Keratinocyte (primary cell): ENCODE data around the gene BCAR3. TPM values are rescaled to one million over a fixed set of nuclear protein-coding genes. Genes with fewer than 3 reads are reported as not detected.

Experiments used
- DNase-seq: peaks from one replicate; pipeline ENCODE4 v3.0.0-alpha.2; 2011; ENCODE audit warnings: low read depth, missing footprints, low spot score
- FAIRE-seq: peaks from 2 replicates; lab custom pipeline; 2011; peaks lifted over from hg19 to GRCh38; lab: Jason Lieb, UNC
- H2AFZ ChIP-seq: 2 replicates; pipeline ENCODE4 v1.6.0; 2012; ENCODE audit warnings: low read length, control low read depth, inconsistent platforms; ENCODE audit not compliant: control insufficient read depth
- H3K27ac ChIP-seq: 2 replicates; pipeline ENCODE4 v1.5.1; 2011; ENCODE audit warnings: low read length; ENCODE audit not compliant: control insufficient read depth, insufficient read depth
- H3K27me3 ChIP-seq: 3 replicates; pipeline ENCODE4 v1.6.0; 2011; ENCODE audit warnings: low read length; ENCODE audit not compliant: control insufficient read depth, insufficient read depth; ENCODE audit errors: extremely low read depth
- H3K36me3 ChIP-seq, 2 experiments: 2 replicates in 1 of 2; 3 replicates in 1 of 2; pipeline ENCODE4 v1.5.1; 2011; ENCODE audit warnings: low read length in 2 of 2, mild to moderate bottlenecking in 1 of 2; ENCODE audit not compliant: control insufficient read depth in 2 of 2, insufficient read depth in 2 of 2; ENCODE audit errors: extremely low read depth in 1 of 2
- H3K4me1 ChIP-seq: 3 replicates; pipeline ENCODE4 v1.5.1; 2011; ENCODE audit warnings: low read length; ENCODE audit not compliant: control insufficient read depth, insufficient read depth; ENCODE audit errors: extremely low read depth
- H3K4me2 ChIP-seq: 3 replicates; pipeline ENCODE4 v1.6.0; 2011; ENCODE audit warnings: low read depth, low read length; ENCODE audit not compliant: control insufficient read depth, insufficient read depth; ENCODE audit errors: extremely low read depth
- H3K4me3 ChIP-seq, 3 experiments: fragments of 200-600 bp in 1 of 3; sonication (generic) in 1 of 3; 2 replicates in 2 of 3; 3 replicates in 1 of 3; pipeline ENCODE4 v1.5.1; 2011 to 2016; ENCODE audit warnings: low read length in 3 of 3, mild to moderate bottlenecking in 3 of 3, control low read depth in 2 of 3, inconsistent platforms in 1 of 3, low read depth in 1 of 3, mixed read lengths in 1 of 3, mixed run types in 1 of 3, moderate library complexity in 1 of 3; ENCODE audit not compliant: control insufficient read depth in 2 of 3, insufficient read depth in 2 of 3; ENCODE audit errors: extremely low read depth in 1 of 3
- H3K79me2 ChIP-seq: 2 replicates; pipeline ENCODE4 v1.6.0; 2012; ENCODE audit warnings: low read length; ENCODE audit not compliant: control insufficient read depth, insufficient read depth
- H3K9ac ChIP-seq: 3 replicates; pipeline ENCODE4 v1.6.0; 2011; ENCODE audit warnings: low read length; ENCODE audit not compliant: control insufficient read depth, insufficient read depth; ENCODE audit errors: extremely low read depth
- H3K9me1 ChIP-seq: 3 replicates; pipeline ENCODE4 v1.6.0; 2011; ENCODE audit warnings: low read length; ENCODE audit not compliant: control insufficient read depth, insufficient read depth; ENCODE audit errors: extremely low read depth
- H3K9me3 ChIP-seq: 2 replicates; pipeline ENCODE4 v1.5.1; 2012; ENCODE audit warnings: low read depth, low read length; ENCODE audit not compliant: control insufficient read depth
- H4K20me1 ChIP-seq: 3 replicates; pipeline ENCODE4 v1.6.0; 2011; ENCODE audit warnings: low read length; ENCODE audit not compliant: control insufficient read depth, insufficient read depth; ENCODE audit errors: extremely low read depth
- CTCF ChIP-seq, 3 experiments: IDR thresholded peaks in 1 of 3; conservative IDR thresholded peaks in 1 of 3; optimal IDR thresholded peaks in 1 of 3; 2 replicates in 2 of 3; 3 replicates in 1 of 3; pipeline versions ENCODE3 to v1.5.1; 2011; ENCODE audit warnings: low read length in 3 of 3, mild to moderate bottlenecking in 3 of 3, moderate library complexity in 2 of 3, control low read depth in 1 of 3, inconsistent platforms in 1 of 3; ENCODE audit not compliant: insufficient read depth in 2 of 3; ENCODE audit errors: extremely low read depth in 1 of 3
- EZH2 ChIP-seq: IDR thresholded peaks from one replicate; pipeline ENCODE4 v1.6.1; 2012; ENCODE audit warnings: inconsistent platforms, mild to moderate bottlenecking, low read length, moderate library complexity
- dilution Hi-C: fragments of 300-500 bp; cut with MboI; formaldehyde crosslinking; loops from one replicate; pipeline ENCODE4 v1.7.0; 2020; ENCODE audit warnings: low sequenced_read_pairs; ENCODE audit not compliant: extremely low pct_ligation_motif_present
- polyA plus RNA-seq, 5 experiments: library from polyadenylated mRNA; depleted of rRNA in 3 of 5; stranded (reverse) in 3 of 5; stranded (forward) in 1 of 5; unstranded in 1 of 5; fragments of >200 nt; gene quantifications; 1 replicate in 1 of 5; 2 replicates in 3 of 5; 3 replicates in 1 of 5; pipeline versions ENCODE4 v1.2.1 to v1.2.3, GENCODE V29; 2011 to 2012; ENCODE audit warnings: missing spikeins in 2 of 5, low read depth in 1 of 5, low replicate concordance in 1 of 5

The BCAR3 gene
- polyA plus RNA-seq, 1 donor (not counting 4 experiments of a cell fraction or from before 2014, with no cell fraction given): 77.2 TPM

- H3K36me3 ChIP-seq: peaks cover 13 to 48% of the 10 kb centered on the region in 2 experiments
- no peak overlapping the region for H3K27ac ChIP-seq
- FAIRE-seq: no peak
Observed at GRCh38 chr1:93630168-93630567, 51.5 kb downstream of the BCAR3 start.

GRCh38 chr1:93629101-93630059 lies 52.3 kb downstream of the BCAR3 start:
- H3K9ac ChIP-seq: no peak overlapping the region
- no peak for DNase-seq
- H4K20me1 ChIP-seq: peaks cover 43% of the 10 kb centered on the region
- H3K4me2 ChIP-seq: peak overlapping the region; percentile 46
- dilution Hi-C loops: no loop called here
- no peak overlapping the region for H2AFZ ChIP-seq
- TF ChIP-seq EZH2 (no peak), CTCF (optimal IDR thresholded peaks at IDR 0.05 in 1 of 3, IDR thresholded peaks at IDR 0.05 in 1 of 3, conservative IDR thresholded peaks at IDR 0.05 in 1 of 3; ENCODE audit: extremely low read depth in 1 of 3, insufficient read depth in 2 of 3, low read length in 3 of 3) (peak; percentile 52 to 75 (median 62))
- H3K27ac ChIP-seq: peak overlapping the region; percentile 42
- no peaks in the 10 kb centered on the region for H3K9me3 ChIP-seq
- peaks cover 98% of the 10 kb centered on the region for H3K79me2 ChIP-seq
- no peaks in the 10 kb centered on the region for H3K27me3 ChIP-seq
- peaks cover 12 to 43% of the 10 kb centered on the region in 2 experiments for H3K36me3 ChIP-seq
- no peak overlapping the region for H3K4me3 ChIP-seq
- H3K4me1 ChIP-seq: peaks cover 59% of the 10 kb centered on the region
- no peaks in the 10 kb centered on the region for H3K9me1 ChIP-seq
- peak; percentile 84 for FAIRE-seq

More at GRCh38 chr1:93630168-93630567, 51.5 kb downstream of the BCAR3 start:
- dilution Hi-C loops: no loop called here
- Histone ChIP-seq H3K27me3 (no peaks in the 10 kb centered on the region), H4K20me1 (peaks cover 39% of the 10 kb centered on the region), H3K79me2 (peaks cover 99% of the 10 kb centered on the region), H2AFZ (no peak overlapping the region), H3K4me1 (peaks cover 52% of the 10 kb centered on the region), H3K9me3 (no peaks in the 10 kb centered on the region), H3K9ac (no peak overlapping the region), H3K9me1 (no peaks in the 10 kb centered on the region), H3K4me3 (no peak overlapping the region), H3K4me2 (no peak overlapping the region)
- TF ChIP-seq EZH2: no peak
- TF ChIP-seq CTCF (optimal IDR thresholded peaks at IDR 0.05 in 1 of 3, IDR thresholded peaks at IDR 0.05 in 1 of 3, conservative IDR thresholded peaks at IDR 0.05 in 1 of 3; ENCODE audit: extremely low read depth in 1 of 3, insufficient read depth in 2 of 3, low read length in 3 of 3): no peak
- DNase-seq: no peak
